AG04450 (cell line): Measurements from ENCODE around the gene GDPD2. TPM values are rescaled to one million over a fixed set of nuclear protein-coding genes. Genes with fewer than 3 reads are reported as not detected.

Source experiments
- CTCF ChIA-PET: fragments of 300-600, 350-600 bp; formaldehyde crosslinking; extraction: SDS; loops from one replicate; lab custom pipeline; 2022; ENCODE audit warnings: antibody characterized with exemption, inconsistent platforms; lab: Charles Lee
- POLR2A ChIA-PET: fragments of 350-600 bp; formaldehyde crosslinking; extraction: SDS; loops from one replicate; lab custom pipeline; 2021; ENCODE audit warnings: antibody characterized with exemption, inconsistent platforms; lab: Yijun Ruan, JAX
- DNase-seq: peaks from one replicate; pipeline ENCODE4 v3.0.0-alpha.2; 2011; ENCODE audit warnings: low read depth, low spot score
- H3K27ac ChIP-seq: one replicate; pipeline ENCODE4 v1.5.1; 2012; ENCODE audit warnings: low read depth, low read length, control low read depth
- H3K27me3 ChIP-seq: one replicate; pipeline ENCODE4 v1.6.0; 2012; ENCODE audit warnings: low read length; ENCODE audit not compliant: control insufficient read depth, insufficient read depth
- H3K4me3 ChIP-seq: 2 replicates; pipeline ENCODE4 v1.5.1; 2011; ENCODE audit warnings: mild to moderate bottlenecking, low read depth, low read length, control low read depth
- H3K9me3 ChIP-seq: 2 replicates; pipeline ENCODE4 v1.5.1; 2012; ENCODE audit warnings: low read length; ENCODE audit not compliant: control insufficient read depth, insufficient read depth
- polyA plus RNA-seq: library from polyadenylated mRNA; depleted of rRNA; stranded (reverse); fragments of >200 nt; gene quantifications from 2 replicates; pipeline ENCODE4 v1.2.3, GENCODE V29; 2011
- TF ChIP-seq, protein P1 (sequence below): IDR thresholded peaks from 2 replicates; pipeline ENCODE4 v1.5.1; 2011; ENCODE audit warnings: low read depth, low read length, control low read depth, inconsistent platforms

Gene GDPD2
- polyA plus RNA-seq, 1 experiment = not detected

DNA sequence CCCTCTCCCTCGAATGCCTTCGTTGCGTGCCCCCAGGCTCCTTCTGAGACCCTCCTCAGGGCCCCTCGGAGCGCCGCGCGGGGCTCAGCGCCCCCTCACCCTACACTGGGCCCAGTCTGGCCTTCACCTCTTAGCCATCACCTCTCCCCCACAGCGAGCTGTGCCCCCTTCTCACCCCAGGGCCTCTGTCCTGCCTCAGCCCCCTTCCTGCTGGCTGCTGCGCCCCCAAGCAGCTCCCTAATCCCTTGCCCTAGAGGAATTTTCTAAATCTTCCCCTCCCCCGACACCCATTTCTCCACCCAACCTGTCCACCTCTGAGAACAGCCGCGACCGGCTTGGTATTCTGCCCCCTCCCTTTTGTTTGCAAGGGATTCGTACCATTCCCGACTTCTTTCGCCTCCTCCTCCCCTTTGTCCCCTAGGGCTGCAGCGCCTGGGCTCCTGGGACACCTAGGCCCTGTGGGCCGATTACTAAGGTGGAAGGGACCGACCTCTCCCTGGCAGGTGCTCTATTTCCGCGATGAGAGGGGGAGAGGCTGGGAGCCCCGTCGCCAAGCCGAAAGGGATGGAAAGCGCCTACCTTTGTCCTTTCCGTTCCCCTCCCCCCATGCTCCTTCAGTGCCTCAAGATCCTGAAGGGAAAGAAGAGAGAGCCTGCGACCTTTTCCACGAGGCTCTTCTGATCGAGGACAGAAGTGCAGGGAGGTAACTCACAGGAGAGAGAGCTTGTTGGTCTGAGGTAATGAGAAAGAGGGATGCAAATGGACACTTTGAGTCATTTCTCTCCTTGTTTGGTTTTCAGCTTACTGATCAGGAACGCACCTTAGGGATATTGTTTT lies 32.5 kb downstream of the GDPD2 start:
- H3K9me3 ChIP-seq = peaks cover 3% of the 10 kb centered on the region; the same call in 1 of the 2 replicates
- peak overlapping the region; percentile 68 for H3K4me3 ChIP-seq
- peak overlapping the region; percentile 39 for H3K27ac ChIP-seq
- ChIA-PET CTCF (interaction anchor here (1.0 to 2.3 kb wide), 6 partner anchors 7 to 209 kb away, joined by 3 to 8 read pairs (median 6); no protein-coding TSS in a partner anchor), POLR2A (no interaction called here)
- no peak for DNase-seq
- TF ChIP-seq, protein P1, sequence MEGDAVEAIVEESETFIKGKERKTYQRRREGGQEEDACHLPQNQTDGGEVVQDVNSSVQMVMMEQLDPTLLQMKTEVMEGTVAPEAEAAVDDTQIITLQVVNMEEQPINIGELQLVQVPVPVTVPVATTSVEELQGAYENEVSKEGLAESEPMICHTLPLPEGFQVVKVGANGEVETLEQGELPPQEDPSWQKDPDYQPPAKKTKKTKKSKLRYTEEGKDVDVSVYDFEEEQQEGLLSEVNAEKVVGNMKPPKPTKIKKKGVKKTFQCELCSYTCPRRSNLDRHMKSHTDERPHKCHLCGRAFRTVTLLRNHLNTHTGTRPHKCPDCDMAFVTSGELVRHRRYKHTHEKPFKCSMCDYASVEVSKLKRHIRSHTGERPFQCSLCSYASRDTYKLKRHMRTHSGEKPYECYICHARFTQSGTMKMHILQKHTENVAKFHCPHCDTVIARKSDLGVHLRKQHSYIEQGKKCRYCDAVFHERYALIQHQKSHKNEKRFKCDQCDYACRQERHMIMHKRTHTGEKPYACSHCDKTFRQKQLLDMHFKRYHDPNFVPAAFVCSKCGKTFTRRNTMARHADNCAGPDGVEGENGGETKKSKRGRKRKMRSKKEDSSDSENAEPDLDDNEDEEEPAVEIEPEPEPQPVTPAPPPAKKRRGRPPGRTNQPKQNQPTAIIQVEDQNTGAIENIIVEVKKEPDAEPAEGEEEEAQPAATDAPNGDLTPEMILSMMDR = no peak
- H3K27me3 ChIP-seq = no peaks in the 10 kb centered on the region

DNA sequence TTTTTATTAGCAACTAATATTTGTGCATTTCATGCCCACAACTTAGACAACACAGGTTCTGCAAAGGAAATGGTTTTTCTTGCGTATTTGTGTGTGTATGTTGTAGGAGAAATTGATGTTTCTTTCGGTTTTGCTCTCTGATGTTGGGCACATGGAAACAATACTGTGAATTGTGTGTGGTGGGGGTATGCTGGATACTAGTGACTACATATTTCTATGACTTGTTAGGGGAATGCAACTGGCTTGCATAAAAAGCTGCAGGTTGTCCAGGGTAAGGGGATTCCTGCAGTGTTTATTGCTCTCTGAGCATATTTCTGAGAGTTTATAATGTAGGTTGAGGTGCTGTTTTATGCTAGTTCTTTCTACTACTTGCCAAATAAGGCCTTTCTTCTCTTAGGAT lies 33.1 kb downstream of the GDPD2 start:
- TF ChIP-seq, protein P1 = no peak
- no peaks in the 10 kb centered on the region for H3K27me3 ChIP-seq
- H3K27ac ChIP-seq = no peak overlapping the region
- peak overlapping the region; percentile 68 for H3K4me3 ChIP-seq
- peaks cover 3% of the 10 kb centered on the region; the same call in 1 of the 2 replicates for H3K9me3 ChIP-seq
- DNase-seq = no peak
- ChIA-PET POLR2A (no interaction called here), CTCF (interaction anchor here (1.5 to 2.2 kb wide), 3 partner anchors 49 to 208 kb away, joined by 4 to 8 read pairs (median 7); no protein-coding TSS in a partner anchor)

DNA sequence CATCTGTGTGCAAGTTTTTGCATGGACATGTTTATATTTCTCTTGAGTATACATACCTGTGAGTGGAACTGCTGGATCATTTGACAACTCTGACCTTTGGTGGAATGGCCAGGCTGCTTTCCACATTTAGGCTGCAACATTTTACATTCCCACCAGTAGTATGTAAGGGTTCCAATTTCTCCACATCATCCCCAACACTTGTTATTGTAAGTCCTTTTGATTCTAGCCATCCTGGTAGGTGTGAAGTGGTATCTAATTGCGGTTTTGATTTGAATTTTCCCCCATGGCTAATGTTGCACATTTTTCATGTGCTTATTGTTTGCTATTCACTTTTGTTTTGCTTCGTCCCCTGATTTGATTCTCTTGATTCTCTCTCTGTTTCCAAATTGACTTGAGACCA lies 37.9 kb downstream of the GDPD2 start:
- TF ChIP-seq, protein P1 = no peak
- Histone ChIP-seq H3K4me3 (no peak overlapping the region), H3K27me3 (no peaks in the 10 kb centered on the region), H3K9me3 (no peaks in the 10 kb centered on the region), H3K27ac (no peak overlapping the region)
- DNase-seq = no peak
- ChIA-PET CTCF (interaction anchor here (0.7 kb wide), 1 partner anchor 327 kb away, joined by 3 read pairs; no protein-coding TSS in a partner anchor), POLR2A (no interaction called here)

DNA sequence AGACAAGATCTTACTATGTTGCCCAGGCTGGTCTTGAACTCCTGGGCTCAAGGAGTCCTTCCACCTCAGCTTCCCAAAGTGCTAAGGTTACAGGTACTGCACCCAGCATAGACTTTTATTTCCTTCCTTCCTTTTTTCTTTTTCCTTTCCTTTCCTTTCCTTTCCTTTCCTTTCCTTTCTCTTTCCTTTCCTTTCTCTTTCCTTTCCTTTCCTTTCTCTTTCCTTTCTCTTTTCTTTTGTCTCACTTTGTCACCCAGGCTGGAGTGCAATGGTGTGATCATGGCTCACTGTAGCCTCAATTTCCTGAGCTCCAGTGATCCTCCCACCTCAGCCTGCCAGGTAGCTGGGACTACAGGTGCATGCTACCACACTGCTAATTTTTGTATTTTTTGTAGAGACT lies 40.9 kb downstream of the GDPD2 start:
- no peak for DNase-seq
- Histone ChIP-seq H3K27ac (no peak overlapping the region), H3K4me3 (no peak overlapping the region), H3K27me3 (no peaks in the 10 kb centered on the region), H3K9me3 (no peaks in the 10 kb centered on the region)
- CTCF ChIA-PET = interaction anchor here (0.7 to 1.6 kb wide), 2 partner anchors 9 to 15 kb away, joined by 6 read pairs; no protein-coding TSS in a partner anchor
- POLR2A ChIA-PET = no interaction called here
- TF ChIP-seq, protein P1 = no peak

DNA sequence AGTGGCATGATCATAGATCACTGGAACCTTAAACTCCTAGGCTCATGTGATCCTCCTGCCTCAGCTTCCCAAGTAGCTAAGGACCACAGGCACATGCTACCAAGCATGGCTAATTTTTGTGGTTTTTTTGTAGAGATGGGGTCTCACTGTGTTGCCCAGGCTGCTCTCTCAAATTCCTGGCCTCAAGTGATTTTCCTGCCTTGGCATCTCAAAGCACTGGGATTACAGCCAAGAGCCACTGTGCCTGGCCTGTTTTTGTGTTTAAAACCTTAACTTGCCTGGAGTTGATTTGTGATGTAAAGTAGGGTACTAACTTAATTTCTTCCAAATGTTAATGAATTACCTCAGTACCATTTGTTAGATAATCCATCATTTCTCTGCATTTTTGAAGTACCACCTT lies 43.9 kb downstream of the GDPD2 start:
- H3K27me3 ChIP-seq = no peaks in the 10 kb centered on the region
- POLR2A ChIA-PET = no interaction called here
- CTCF ChIA-PET = no interaction called here
- TF ChIP-seq, protein P1 = no peak
- H3K4me3 ChIP-seq = no peak overlapping the region
- no peak for DNase-seq
- H3K9me3 ChIP-seq = no peaks in the 10 kb centered on the region
- no peak overlapping the region for H3K27ac ChIP-seq
